ENCODE results near the gene FAM111A.

The FAM111A gene

GRCh38 chr11:59141191-59141590, 1.5 kb upstream of the FAM111A start:
- DNase-seq (ENCODE audit: low read depth in 4 of 4, low spot score in 1 of 4): no peak

- no peak for DNase-seq (ENCODE audit: low read depth in 4 of 4, low spot score in 1 of 4)
These were observed 789 bp upstream of the FAM111A start for GRCh38 chr11:59141673-59142460.

GRCh38 chr11:59144096-59144495, 1.4 kb downstream of the FAM111A start:
- DNase-seq (ENCODE audit: low read depth in 4 of 4, low spot score in 1 of 4): no peak

GRCh38 chr11:59144579-59145345, 2.1 kb downstream of the FAM111A start:
- peak; percentile 41 to 73 (median 52) for DNase-seq (ENCODE audit: low read depth in 4 of 4, low spot score in 1 of 4)

GRCh38 chr11:59145534-59145933, 2.9 kb downstream of the FAM111A start:
- DNase-seq (ENCODE audit: low read depth in 4 of 4, low spot score in 1 of 4): no peak

GRCh38 chr11:59151761-59152160, 9.1 kb downstream of the FAM111A start:
- DNase-seq (ENCODE audit: low read depth in 4 of 4, low spot score in 1 of 4): no peak

- peak in 1 of 4 experiments; percentile 11 for DNase-seq (ENCODE audit: low read depth in 4 of 4, low spot score in 1 of 4)
These were observed 9.8 kb downstream of the FAM111A start for GRCh38 chr11:59152312-59152951.

GRCh38 chr11:59154610-59155009, 12.0 kb downstream of the FAM111A start:
- DNase-seq (ENCODE audit: low read depth in 4 of 4, low spot score in 1 of 4): no peak

- no peak for DNase-seq (ENCODE audit: low read depth in 4 of 4, low spot score in 1 of 4)
These were observed 14.8 kb downstream of the FAM111A start for GRCh38 chr11:59157433-59157832.

GRCh38 chr11:59158206-59159068, 15.8 kb downstream of the FAM111A start:
- peak in 1 of 4 experiments; percentile 43 for DNase-seq (ENCODE audit: low read depth in 4 of 4, low spot score in 1 of 4)

GRCh38 chr11:59164028-59164427, 21.4 kb downstream of the FAM111A start:
- DNase-seq (ENCODE audit: low read depth in 4 of 4, low spot score in 1 of 4): no peak

GRCh38 chr11:59171508-59172322, 29.1 kb downstream of the FAM111A start, which contains the start of gene DTX4:
DTX4 (plus strand) TSS chr11:59172132; CDS start chr11:59172596, 464 bp downstream.
- peak; percentile 82 to 93 (median 88) for DNase-seq (ENCODE audit: low read depth in 4 of 4, low spot score in 1 of 4)

- peak in 1 of 4 experiments; percentile 4 for DNase-seq (ENCODE audit: low read depth in 4 of 4, low spot score in 1 of 4)
These were observed 29.9 kb downstream of the FAM111A start for GRCh38 chr11:59172345-59173079.

- no peak for DNase-seq (ENCODE audit: low read depth in 4 of 4, low spot score in 1 of 4)
These were observed 30.7 kb downstream of the FAM111A start for GRCh38 chr11:59173080-59173963.

- no peak for DNase-seq (ENCODE audit: low read depth in 4 of 4, low spot score in 1 of 4)
These were observed 31.5 kb downstream of the FAM111A start for GRCh38 chr11:59173964-59174663.

GRCh38 chr11:59174664-59175033, 32.0 kb downstream of the FAM111A start:
- DNase-seq (ENCODE audit: low read depth in 4 of 4, low spot score in 1 of 4): no peak

GRCh38 chr11:59175091-59175501, 32.4 kb downstream of the FAM111A start:
- no peak for DNase-seq (ENCODE audit: low read depth in 4 of 4, low spot score in 1 of 4)

- no peak for DNase-seq (ENCODE audit: low read depth in 4 of 4, low spot score in 1 of 4)
These were observed 33.7 kb downstream of the FAM111A start for GRCh38 chr11:59176330-59176729.
